Fibroblast of skin of right biceps (primary cell): ENCODE data around the gene PSMA2.

Source experiments
- DNase-seq: peaks from one replicate; pipeline ENCODE4 v3.0.0-alpha.2; 2013

PSMA2 gene

GRCh38 chr7:42931834-42932651, at the start of gene PSMA2, which contains the start of gene MRPL32:
Gene PSMA2 (minus strand): TSS chr7:42932174. CDS start chr7:42932158, 16 bp downstream.
Gene MRPL32 (plus strand): TSS chr7:42932376. CDS start chr7:42932387, 11 bp downstream.
- peak; percentile 98 for DNase-seq

DNA sequence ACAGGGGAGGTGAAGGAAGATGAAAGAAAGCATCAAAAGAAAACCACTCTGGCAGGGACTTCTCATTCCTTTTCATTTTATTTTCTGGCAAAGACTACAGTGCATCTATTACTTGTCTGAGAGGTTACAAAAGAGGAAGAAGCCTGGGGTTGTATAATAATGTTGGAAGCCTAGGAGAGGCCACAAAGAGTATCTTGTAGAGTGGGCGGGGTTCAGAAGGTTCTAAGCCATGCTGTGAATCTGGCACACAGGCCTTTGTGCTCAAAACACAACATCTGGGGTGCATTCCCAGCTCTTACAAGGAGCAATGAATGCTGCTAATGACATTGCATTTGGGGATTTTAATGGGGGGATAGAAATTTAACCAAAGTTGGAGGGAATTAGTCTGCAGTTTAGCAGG, 49.6 kb upstream of the PSMA2 start:
- no peak for DNase-seq

DNA sequence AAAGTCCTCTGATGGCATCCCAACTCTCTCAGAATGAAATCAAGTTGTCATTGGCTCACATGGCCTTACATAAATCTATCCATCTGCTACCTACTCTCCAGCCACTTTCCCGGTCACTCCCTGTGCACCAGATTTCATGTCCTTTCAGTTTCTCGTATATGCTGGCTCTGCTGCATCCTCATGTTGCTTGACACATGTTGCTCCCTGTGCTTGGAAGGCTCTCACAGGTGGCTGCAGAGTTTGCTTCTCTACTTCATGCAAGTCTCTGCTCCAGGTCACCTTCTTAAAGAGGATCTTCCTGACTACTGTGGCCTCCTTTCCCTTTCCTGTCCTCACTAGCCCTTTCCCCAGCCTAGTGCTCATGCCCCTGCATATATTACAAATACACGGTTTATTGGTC, 48.5 kb upstream of the PSMA2 start:
- no peak for DNase-seq

GRCh38 chr7:42980084-42980483, 48.1 kb upstream of the PSMA2 start:
- no peak for DNase-seq

DNA sequence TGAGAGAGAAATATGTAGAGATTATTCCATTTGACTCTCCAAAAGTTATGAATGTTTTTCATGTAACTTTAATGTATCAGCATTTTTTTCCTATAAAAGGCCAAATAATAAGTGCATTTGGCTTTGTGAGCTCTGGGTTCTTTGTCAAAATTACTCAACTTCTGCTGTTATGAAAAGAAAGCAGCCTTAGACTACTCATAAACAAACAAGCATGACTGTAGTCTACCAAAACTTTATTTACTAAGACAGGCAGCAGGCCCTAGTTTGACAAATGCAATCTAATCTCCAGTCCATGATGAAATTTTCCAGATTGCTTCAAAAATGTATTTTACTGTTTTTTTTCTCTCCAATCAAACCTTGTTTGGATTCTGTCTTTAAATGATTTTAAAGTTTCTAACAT, 46.5 kb upstream of the PSMA2 start:
- DNase-seq = no peak

DNA sequence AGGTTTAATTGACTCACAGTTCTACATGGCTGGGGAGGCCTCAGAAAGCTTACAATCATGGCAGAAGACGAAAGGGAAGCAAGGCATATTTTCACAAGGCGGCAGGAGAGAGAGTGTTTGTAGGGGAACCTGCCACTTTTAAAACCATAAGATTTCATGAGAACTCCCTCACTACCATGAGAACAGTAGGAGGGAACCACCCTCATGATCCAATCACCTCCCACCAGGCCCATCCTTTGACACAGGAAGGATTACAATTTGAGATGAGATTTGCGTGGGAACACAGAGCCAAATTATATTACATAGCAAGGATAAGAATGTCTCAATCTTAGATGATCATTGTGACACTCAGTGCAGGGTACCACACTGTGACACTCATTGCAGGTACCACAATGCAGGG, 44.4 kb upstream of the PSMA2 start:
- DNase-seq = no peak

DNA sequence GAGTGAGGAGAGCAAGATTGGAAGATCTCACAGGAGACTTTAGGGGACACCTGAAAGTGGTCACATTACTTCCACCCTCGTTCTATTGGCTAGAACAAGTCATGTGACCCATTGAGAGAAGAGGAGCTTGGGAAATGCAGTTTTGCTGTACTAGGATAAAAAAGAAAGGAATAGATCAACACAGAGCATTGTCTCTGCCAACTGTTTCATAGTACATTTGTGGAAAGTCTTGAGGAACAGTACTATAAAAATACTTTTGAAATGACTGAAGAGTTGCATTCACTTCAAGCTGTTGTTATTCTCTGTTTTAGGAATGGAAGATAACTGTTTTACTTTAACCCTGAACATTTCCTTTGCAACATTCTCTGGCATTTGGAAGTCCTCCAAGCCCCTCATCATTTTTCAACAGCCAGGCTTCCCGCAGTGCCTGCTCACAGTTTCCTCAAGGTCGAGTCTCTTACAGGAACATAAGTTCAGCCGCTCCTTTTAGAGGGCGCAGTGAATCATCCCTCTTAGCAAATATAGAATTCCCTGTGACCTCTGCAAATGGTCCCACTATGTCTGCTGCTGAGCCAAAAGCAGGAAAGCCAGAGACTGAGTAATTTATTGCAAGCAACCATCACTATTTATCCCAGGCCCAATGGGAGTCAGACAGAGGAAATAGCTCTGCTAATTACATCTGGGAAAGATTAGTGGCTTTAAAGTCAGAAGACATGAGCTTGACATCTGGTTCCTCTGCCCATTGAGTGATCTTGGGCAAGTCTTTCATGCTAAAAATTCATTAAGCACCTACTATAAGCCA, 40.9 kb upstream of the PSMA2 start:
- DNase-seq = peak; percentile 100

GRCh38 chr7:42967391-42967790, 35.4 kb upstream of the PSMA2 start:
- no peak for DNase-seq

- DNase-seq = no peak
Observed at GRCh38 chr7:42964849-42965805, 33.2 kb upstream of the PSMA2 start.

GRCh38 chr7:42964293-42964692, 32.3 kb upstream of the PSMA2 start:
- no peak for DNase-seq

DNA sequence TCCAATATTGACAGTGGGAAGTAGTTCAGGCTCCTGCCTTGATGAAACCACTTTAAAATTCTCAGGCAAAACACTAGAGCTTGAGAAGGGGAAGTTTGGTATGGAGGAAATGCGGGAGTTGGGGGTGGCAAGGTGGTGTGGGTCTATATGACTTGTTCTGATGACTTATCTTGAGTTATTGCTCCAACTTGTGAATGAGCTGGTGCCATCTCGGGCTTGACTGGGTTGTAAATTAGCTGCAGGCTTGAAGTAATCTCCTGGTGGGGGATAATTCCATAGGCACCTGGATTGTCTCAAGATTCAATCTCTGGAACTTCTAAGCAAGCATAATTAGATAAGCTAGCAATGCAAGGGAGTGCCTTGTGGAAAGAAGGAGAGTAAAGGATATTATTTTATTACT, 29.2 kb upstream of the PSMA2 start:
- DNase-seq = no peak

- DNase-seq = no peak
Observed at GRCh38 chr7:42960762-42961161, 28.8 kb upstream of the PSMA2 start.

GRCh38 chr7:42959549-42959948, 27.6 kb upstream of the PSMA2 start:
- no peak for DNase-seq

- DNase-seq = no peak
Observed at GRCh38 chr7:42956062-42956461, 24.1 kb upstream of the PSMA2 start.

DNA sequence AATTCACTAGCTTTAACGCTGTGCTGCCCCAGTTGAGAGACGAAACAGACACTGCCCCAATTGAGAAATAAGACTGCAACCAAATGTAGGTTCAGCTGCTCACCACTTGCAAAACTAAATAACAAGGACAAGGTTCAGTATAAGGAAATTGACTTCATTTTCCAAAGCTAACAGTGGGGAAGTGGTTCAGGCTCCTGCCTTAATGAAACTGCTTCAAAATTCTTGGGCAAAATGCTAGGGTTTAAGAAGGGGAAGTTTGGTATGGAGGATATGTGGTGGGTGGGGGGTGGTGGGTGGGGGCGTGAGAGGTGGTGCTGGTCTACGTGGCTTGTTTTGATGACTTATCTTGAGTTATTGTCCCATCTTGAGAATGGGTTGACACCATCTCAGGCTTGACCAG, 22.0 kb upstream of the PSMA2 start:
- no peak for DNase-seq

DNA sequence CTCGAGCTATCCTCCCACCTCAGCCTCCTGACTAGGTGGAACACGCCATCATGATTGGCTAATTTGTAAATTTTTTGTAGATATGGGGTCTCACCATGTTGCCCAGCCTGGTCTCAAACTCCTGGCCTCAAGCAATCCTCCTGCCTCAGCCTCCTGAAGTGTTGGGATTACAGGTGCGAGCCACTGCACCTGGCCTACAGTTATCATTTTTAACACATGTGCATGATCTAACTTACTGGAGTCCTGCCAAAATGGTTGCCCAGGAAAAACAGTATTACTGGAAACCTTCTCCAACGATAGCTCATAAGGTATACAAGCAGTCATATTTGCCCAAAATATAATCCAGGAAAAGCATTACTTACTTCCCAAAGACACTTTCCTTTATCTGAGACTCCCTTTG, 20.4 kb upstream of the PSMA2 start:
- no peak for DNase-seq

DNA sequence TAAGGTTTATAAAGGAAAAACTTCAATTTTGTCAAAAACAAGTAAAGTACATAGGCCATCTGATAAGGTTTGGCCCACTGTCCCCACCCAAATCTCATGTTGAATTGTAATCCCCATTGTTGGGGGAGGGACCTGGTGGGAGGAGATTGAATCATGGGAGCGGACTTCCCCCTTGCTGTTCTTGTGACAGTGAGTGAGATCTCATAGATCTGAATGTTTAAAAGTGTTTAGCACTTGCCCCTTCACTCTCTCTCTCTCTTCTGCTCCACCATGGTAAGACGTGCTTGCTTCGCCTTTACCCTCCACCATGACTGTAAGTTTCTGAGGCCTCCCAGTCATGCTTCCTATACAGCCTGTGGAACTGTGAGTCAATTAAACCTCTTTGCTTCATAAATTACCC, 18.4 kb upstream of the PSMA2 start:
- DNase-seq = no peak

- DNase-seq = peak; percentile 20
Observed at GRCh38 chr7:42947521-42947920, 15.5 kb upstream of the PSMA2 start.

DNA sequence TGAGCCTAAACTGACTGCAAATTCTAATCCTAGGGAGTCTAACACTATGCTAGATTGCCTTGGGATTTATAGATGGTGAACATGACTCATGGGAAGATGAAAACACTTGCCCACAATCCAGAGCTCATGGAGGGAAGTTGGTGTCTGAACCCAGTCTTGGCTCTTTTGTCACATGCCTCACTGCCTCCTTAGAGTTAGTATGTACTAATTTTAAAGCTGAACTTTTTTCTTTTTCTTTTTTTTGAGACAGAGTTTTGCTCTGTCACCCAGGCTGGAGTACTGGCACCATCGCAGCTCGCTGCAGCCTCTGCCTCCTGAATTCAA, 14.6 kb upstream of the PSMA2 start:
- DNase-seq = peak; percentile 19

DNA sequence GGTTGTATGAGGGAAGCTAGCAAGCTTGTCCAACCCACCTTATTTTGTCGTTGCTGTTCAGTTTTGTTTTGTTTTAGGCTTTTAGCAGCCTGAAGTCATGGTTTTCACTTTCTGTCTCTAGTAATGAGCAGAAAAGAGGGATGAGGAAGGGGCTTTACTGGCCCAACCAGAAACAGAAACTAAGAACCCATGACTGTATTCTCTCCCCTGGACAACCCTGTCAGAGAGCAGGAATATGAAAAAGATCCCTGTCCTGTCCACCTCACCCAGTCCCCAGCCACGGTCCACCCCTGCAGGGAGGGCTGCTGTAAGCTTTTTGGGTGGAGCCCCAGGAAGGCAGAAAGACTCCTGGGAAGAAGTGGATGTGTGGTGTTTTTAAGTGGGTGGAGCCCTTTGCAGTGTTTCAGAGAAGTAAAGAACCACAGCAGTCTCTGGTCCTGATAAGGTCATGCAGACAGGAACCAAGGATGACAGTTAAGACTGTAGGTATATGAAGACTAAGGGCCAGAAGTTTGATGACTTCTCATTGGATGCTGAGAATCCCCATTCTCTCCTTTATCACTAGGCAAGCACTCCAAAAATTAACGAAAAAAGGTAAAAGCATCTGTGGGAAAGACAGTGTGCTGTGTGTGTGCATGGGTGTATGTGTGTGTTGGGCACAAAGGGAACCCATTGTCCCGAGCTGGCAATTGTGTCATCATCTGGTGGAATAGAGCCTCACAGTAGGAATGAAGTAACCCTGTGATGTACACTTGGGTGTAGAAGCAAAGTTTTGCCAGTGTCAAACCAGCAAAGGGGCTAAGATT, 14.1 kb upstream of the PSMA2 start:
- DNase-seq = no peak

DNA sequence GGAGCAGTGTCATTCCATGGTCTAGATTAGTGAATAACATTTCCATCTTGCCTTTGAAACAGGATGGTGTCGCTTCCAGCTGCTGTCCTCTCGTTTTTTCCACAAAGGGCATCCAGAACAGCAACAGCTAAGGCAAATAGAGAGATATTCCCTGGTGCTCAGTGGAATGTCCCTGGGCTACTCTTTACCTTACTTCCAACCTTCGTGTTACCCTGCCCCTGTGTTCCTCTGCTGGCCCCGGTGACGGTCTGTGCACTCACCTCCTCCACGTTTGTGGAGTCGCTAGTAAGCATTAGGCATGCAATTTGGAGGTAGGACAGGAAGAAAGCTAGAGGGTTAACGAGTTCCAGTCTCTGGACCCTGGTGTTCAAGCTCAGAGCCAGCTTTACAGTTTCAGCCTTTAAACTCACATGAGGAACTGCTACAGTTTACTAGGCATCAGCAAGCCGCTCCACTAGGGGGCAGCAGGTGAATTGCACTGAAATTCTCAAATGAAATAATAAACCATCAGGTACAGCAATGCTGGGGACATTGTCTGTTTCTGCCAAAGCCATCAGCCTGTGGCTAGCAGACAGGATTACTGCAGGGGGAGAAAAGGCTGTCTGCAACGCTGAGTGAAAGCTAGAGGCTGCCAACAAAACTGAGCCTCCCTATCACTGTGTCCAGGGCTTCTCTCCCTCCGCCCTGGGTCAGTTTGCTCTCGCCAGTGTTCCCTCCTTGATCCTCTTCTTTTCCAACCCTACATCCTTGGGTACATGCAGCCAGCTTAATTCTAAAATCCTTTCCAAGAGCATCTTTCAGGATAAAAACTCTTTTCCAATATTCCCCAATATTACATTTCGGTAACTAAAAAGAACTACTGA, 9.2 kb upstream of the PSMA2 start:
- peak; percentile 80 for DNase-seq
